ENCODE results near the gene FKRP. TPM values are rescaled to one million over a fixed set of nuclear protein-coding genes. Genes with fewer than 3 reads are reported as not detected.
A peak's percentile ranks its signal among the peaks of the same experiment; 100 is the strongest.

FKRP gene
- total RNA-seq, 2 experiments from 2014 or later, result 12.1 to 16.2 TPM

DNA sequence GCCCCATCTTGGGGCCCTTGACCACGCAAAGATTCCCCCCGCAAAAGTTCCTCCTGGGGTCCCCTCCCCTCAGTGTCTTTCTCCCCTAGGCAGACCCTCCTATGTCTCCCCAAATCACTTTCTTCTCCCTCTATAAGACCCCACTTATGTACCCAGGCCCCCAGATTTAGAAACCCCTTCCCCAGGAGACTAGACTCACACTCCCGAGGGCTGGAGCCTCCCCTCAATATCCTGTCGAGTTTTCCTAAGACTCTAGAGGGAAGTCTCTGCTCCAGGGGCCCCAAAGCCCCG is 41.1 kb downstream of the FKRP start:
- POLR2A ChIA-PET, result interaction anchor here (0.6 kb wide), 1 partner anchor 15 kb away, joined by 3 read pairs; no protein-coding TSS in a partner anchor
- no peaks in the 10 kb centered on the region for H3K27me3 Mint-ChIP-seq
- H3K27ac Mint-ChIP-seq, result peak overlapping the region; percentile 94
- H3K9me3 Mint-ChIP-seq (ENCODE audit: low read depth), result peaks cover 1% of the 10 kb centered on the region
- H3K4me3 Mint-ChIP-seq, result peak overlapping the region; percentile 94
- intact Hi-C loops (cut with DNase I, micrococcal nuclease), result loop anchor here (2.0 to 5.0 kb wide), 7 partner anchors 72 to 820 kb away; partner anchors contain the start of genes BICRA (in 1 of the 2), DHX34 (in 1 of the 2) and ZC3H4 (in 1 of the 2)
- CTCF ChIA-PET, result interaction anchor here (0.7 to 0.9 kb wide), 2 partner anchors 8 to 232 kb away, joined by 3 to 4 read pairs; no protein-coding TSS in a partner anchor
- ATAC-seq, result no peak
- H3K36me3 Mint-ChIP-seq (ENCODE audit: low read depth), result peaks cover 54% of the 10 kb centered on the region
- no peak for DNase-seq
- peaks cover 44% of the 10 kb centered on the region for H3K4me1 Mint-ChIP-seq

GRCh38 chr19:46787331-46788261 is 41.7 kb downstream of the FKRP start:
- ATAC-seq, result no peak
- Mint-ChIP-seq H3K36me3 (ENCODE audit: low read depth) (peaks cover 48% of the 10 kb centered on the region), H3K27me3 (no peaks in the 10 kb centered on the region), H3K4me1 (peaks cover 44% of the 10 kb centered on the region), H3K4me3 (peak overlapping the region; percentile 94), H3K27ac (peak overlapping the region; percentile 94), H3K9me3 (ENCODE audit: low read depth) (peaks cover 1% of the 10 kb centered on the region)
- ChIA-PET POLR2A (interaction anchor here (0.5 to 1.5 kb wide), 9 partner anchors 10 to 1363 kb away, joined by 3 to 10 read pairs (median 3); partner anchors contain the start of gene CALM3), CTCF (interaction anchor here (0.7 to 2.0 kb wide), 7 partner anchors 8 to 231 kb away, joined by 3 to 6 read pairs (median 4); no protein-coding TSS in a partner anchor)
- DNase-seq, result peak; percentile 66
- intact Hi-C loops (cut with DNase I, micrococcal nuclease), result loop anchor here (1.0 to 5.0 kb wide), 19 partner anchors 33 to 820 kb away; partner anchors contain the start of genes ARHGAP35 (in 2 of the 2), ZC3H4 (in 2 of the 2), AP2S1 (in 1 of the 2) and BICRA (in 1 of the 2)

GRCh38 chr19:46788262-46788967 is 42.6 kb downstream of the FKRP start, which contains the start of gene SLC1A5:
Gene SLC1A5, minus strand, starts transcription at chr19:46788594. Its CDS starts 629 bp downstream, at chr19:46787965.
- H3K4me3 Mint-ChIP-seq, result peak within 1 kb of the TSS; percentile 94
- DNase-seq (peak; percentile 99), ATAC-seq (peak; percentile 81)
- peaks cover 38% of the 10 kb centered on the region for H3K4me1 Mint-ChIP-seq
- CTCF ChIA-PET, result interaction anchor here (1.1 to 2.0 kb wide), 6 partner anchors 12 to 62 kb away, joined by 3 to 6 read pairs (median 4); partner anchors contain the start of gene AP2S1
- POLR2A ChIA-PET, result interaction anchor here (0.6 to 1.5 kb wide), 12 partner anchors 23 to 1364 kb away, joined by 3 to 10 read pairs (median 3); partner anchors contain the start of gene CALM3
- H3K36me3 Mint-ChIP-seq (ENCODE audit: low read depth), result peaks cover 40% of the 10 kb centered on the region
- H3K27ac Mint-ChIP-seq, result peak within 1 kb of the TSS; percentile 94
- intact Hi-C loops (cut with DNase I, micrococcal nuclease), result loop anchor here (1.0 to 5.0 kb wide), 17 partner anchors 32 to 819 kb away; partner anchors contain the start of genes ARHGAP35 (in 2 of the 2), ZC3H4 (in 2 of the 2), AP2S1 (in 1 of the 2) and BICRA (in 1 of the 2)
- no peaks in the 10 kb centered on the region for H3K27me3 Mint-ChIP-seq
- H3K9me3 Mint-ChIP-seq (ENCODE audit: low read depth), result peaks cover 1% of the 10 kb centered on the region

DNA sequence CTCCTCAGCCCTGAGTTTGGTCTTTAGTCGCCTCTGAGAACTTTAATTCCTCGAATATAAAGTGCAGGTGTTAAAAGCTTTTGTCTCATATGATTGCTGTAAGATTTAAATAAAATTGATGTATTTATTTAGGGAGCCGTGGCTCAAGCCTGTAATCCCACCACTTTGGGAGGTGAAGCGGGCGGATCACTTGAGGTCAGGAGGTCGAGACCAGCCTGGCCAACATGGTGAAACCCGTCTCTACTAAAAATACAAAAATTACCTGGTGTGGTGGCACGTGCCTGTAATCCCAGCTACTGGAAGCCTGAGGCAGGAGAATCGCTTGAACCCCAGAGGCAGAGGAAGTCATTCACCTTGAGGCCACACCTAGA is 43.1 kb downstream of the FKRP start:
- CTCF ChIA-PET, result interaction anchor here (1.2 to 2.0 kb wide), 4 partner anchors 31 to 62 kb away, joined by 4 to 6 read pairs (median 4); partner anchors contain the start of gene AP2S1
- no peak for ATAC-seq

GRCh38 chr19:46789371-46789770 is 43.5 kb downstream of the FKRP start:
- DNase-seq (no peak), ATAC-seq (no peak)
- ChIA-PET CTCF (interaction anchor here (0.8 to 2.0 kb wide), 5 partner anchors 22 to 61 kb away, joined by 3 to 6 read pairs (median 4); partner anchors contain the start of gene AP2S1), POLR2A (interaction anchor here (1.2 kb wide), 1 partner anchor 36 kb away, joined by 3 read pairs; no protein-coding TSS in a partner anchor)
- Mint-ChIP-seq H3K36me3 (ENCODE audit: low read depth) (peaks cover 30% of the 10 kb centered on the region), H3K27ac (peak overlapping the region; percentile 13), H3K4me3 (no peak overlapping the region), H3K9me3 (ENCODE audit: low read depth) (peaks cover 1% of the 10 kb centered on the region), H3K27me3 (no peaks in the 10 kb centered on the region), H3K4me1 (peaks cover 29% of the 10 kb centered on the region)
- intact Hi-C loops (cut with DNase I, micrococcal nuclease), result loop anchor here (2.0 to 5.0 kb wide), 7 partner anchors 31 to 818 kb away; partner anchors contain the start of genes BICRA (in 1 of the 2), DHX34 (in 1 of the 2), FKRP (in 1 of the 2) and STRN4 (in 1 of the 2)

More for the DNA sequence above, 43.1 kb downstream of the FKRP start:
- intact Hi-C loops (cut with DNase I, micrococcal nuclease), result loop anchor here (1.0 to 5.0 kb wide), 17 partner anchors 32 to 818 kb away; partner anchors contain the start of genes ARHGAP35 (in 2 of the 2), ZC3H4 (in 2 of the 2), AP2S1 (in 1 of the 2) and BICRA (in 1 of the 2)
- no peak for DNase-seq
- Mint-ChIP-seq H3K4me3 (peak overlapping the region; percentile 94), H3K27me3 (no peaks in the 10 kb centered on the region), H3K9me3 (ENCODE audit: low read depth) (peaks cover 1% of the 10 kb centered on the region), H3K36me3 (ENCODE audit: low read depth) (peaks cover 35% of the 10 kb centered on the region), H3K4me1 (peaks cover 33% of the 10 kb centered on the region), H3K27ac (peak overlapping the region; percentile 70)
- POLR2A ChIA-PET, result interaction anchor here (0.6 to 1.5 kb wide), 10 partner anchors 23 to 1029 kb away, joined by 3 to 10 read pairs (median 3); partner anchors contain the start of gene CALM3

DNA sequence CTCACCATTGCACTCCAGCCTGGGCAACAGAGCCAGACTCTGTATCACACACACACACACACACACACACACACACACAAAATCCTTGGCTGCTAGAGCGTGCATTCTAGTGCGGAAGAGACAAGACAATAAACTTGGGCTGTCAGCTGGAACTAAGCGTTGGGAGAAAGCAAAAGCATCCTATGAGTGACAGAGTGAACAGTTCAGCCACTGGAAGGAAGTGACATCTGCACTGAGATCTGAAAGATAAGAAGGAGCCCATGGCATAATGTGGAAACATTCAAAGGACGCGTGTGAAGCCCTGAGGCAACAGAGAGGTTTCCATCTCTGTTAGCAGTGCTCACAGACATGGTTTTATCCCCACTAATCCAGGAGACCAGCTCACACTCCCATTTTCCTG is 46.1 kb downstream of the FKRP start:
- ATAC-seq, result peak; percentile 5

GRCh38 chr19:46797881-46798280 is 52.0 kb downstream of the FKRP start:
- Mint-ChIP-seq H3K36me3 (ENCODE audit: low read depth) (no peaks in the 10 kb centered on the region), H3K4me3 (no peak overlapping the region), H3K4me1 (no peaks in the 10 kb centered on the region), H3K27ac (no peak overlapping the region), H3K9me3 (ENCODE audit: low read depth) (no peaks in the 10 kb centered on the region), H3K27me3 (no peaks in the 10 kb centered on the region)
- ATAC-seq (no peak), DNase-seq (no peak)
- ChIA-PET CTCF (interaction anchor here (0.8 to 1.1 kb wide), 4 partner anchors 13 to 43 kb away, joined by 3 to 7 read pairs (median 4); no protein-coding TSS in a partner anchor), POLR2A (no interaction called here)
- intact Hi-C loops (cut with DNase I, micrococcal nuclease), result no loop called here

More for the DNA sequence above, 46.1 kb downstream of the FKRP start:
- POLR2A ChIA-PET, result no interaction called here
- Mint-ChIP-seq H3K27me3 (no peaks in the 10 kb centered on the region), H3K9me3 (ENCODE audit: low read depth) (peaks cover 1% of the 10 kb centered on the region), H3K36me3 (ENCODE audit: low read depth) (peaks cover 5% of the 10 kb centered on the region), H3K27ac (peak overlapping the region; percentile 66), H3K4me3 (no peak overlapping the region), H3K4me1 (peaks cover 24% of the 10 kb centered on the region)
- intact Hi-C loops (cut with DNase I, micrococcal nuclease), result no loop called here
- DNase-seq, result peak; percentile 34
- CTCF ChIA-PET, result interaction anchor here (0.6 kb wide), 1 partner anchor 39 kb away, joined by 3 read pairs; no protein-coding TSS in a partner anchor

DNA sequence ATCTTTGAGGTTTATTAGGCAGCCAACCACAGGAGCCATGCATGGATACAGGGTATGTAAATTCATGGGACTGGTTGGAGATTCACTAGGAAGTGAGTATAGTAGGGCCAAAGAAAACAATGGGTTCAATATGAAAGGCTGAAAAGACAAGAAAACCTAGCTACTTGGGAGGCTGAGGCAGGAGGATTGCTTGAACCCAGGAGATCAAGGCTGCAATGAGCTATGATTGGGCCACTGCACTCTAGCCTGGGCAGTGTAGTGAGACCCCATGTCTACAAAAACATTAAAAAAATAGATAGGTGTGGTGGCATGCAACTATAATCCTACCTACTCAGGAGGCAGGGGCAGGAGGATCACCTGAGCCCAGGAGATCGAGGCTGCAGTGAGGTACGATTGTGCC is 52.9 kb downstream of the FKRP start:
- ATAC-seq, result no peak
- H3K27ac Mint-ChIP-seq, result no peak overlapping the region
- H3K27me3 Mint-ChIP-seq, result no peaks in the 10 kb centered on the region
- no peaks in the 10 kb centered on the region for H3K4me1 Mint-ChIP-seq
- POLR2A ChIA-PET, result no interaction called here
- no peaks in the 10 kb centered on the region for H3K36me3 Mint-ChIP-seq (ENCODE audit: low read depth)
- H3K9me3 Mint-ChIP-seq (ENCODE audit: low read depth), result no peaks in the 10 kb centered on the region
- CTCF ChIA-PET, result interaction anchor here (1.1 kb wide), 1 partner anchor 21 kb away, joined by 7 read pairs; no protein-coding TSS in a partner anchor
- no peak for DNase-seq
- no peak overlapping the region for H3K4me3 Mint-ChIP-seq
- intact Hi-C loops (cut with DNase I, micrococcal nuclease), result no loop called here

DNA sequence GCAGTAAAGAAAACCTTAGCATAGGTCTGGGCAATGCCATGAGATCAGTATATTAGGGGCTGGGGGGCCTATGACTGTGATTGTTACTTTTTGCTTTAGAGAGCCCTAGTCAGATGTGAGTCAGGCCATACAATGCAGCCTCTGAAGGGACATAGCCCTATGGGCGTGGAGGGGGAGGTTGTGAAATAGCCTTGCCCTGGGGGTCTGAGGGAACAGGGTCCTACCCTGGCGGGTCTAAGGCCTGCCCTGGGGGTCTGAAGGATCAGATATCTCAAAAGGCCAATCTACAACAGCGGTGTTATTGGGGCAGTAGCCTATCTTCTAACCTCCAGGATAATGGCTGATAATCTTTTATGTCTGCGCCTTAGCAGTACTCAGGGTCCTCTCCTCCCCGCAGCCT is 56.3 kb downstream of the FKRP start:
- no peaks in the 10 kb centered on the region for H3K4me1 Mint-ChIP-seq
- H3K9me3 Mint-ChIP-seq (ENCODE audit: low read depth), result no peaks in the 10 kb centered on the region
- ATAC-seq, result no peak
- CTCF ChIA-PET, result no interaction called here
- H3K4me3 Mint-ChIP-seq, result no peak overlapping the region
- no peaks in the 10 kb centered on the region for H3K36me3 Mint-ChIP-seq (ENCODE audit: low read depth)
- intact Hi-C loops (cut with DNase I, micrococcal nuclease), result no loop called here
- H3K27ac Mint-ChIP-seq, result no peak overlapping the region
- POLR2A ChIA-PET, result no interaction called here
- DNase-seq, result no peak
- no peaks in the 10 kb centered on the region for H3K27me3 Mint-ChIP-seq

- Mint-ChIP-seq H3K27me3 (no peaks in the 10 kb centered on the region), H3K9me3 (ENCODE audit: low read depth) (no peaks in the 10 kb centered on the region), H3K4me3 (no peak overlapping the region), H3K27ac (no peak overlapping the region), H3K36me3 (ENCODE audit: low read depth) (no peaks in the 10 kb centered on the region), H3K4me1 (no peaks in the 10 kb centered on the region)
- intact Hi-C loops (cut with DNase I, micrococcal nuclease), result no loop called here
- DNase-seq, result no peak
- ChIA-PET POLR2A (no interaction called here), CTCF (no interaction called here)
- no peak for ATAC-seq
These were observed 57.7 kb downstream of the FKRP start for GRCh38 chr19:46803555-46803954.
